ENCODE data around the gene PSME1. TPM values are rescaled to one million over a fixed set of nuclear protein-coding genes. Genes with fewer than 3 reads are reported as not detected.
A peak's percentile ranks its signal among the peaks of the same experiment; 100 is the strongest.

Gene PSME1
- polyA plus RNA-seq (ENCODE audit: insufficient read length) = 110 TPM

- peak; percentile 43 for DNase-seq (ENCODE audit: low read depth)
Measured at GRCh38 chr14:24135834-24136683, at the start of gene PSME1. Gene PSME1, plus strand, starts transcription at chr14:24136194. Its CDS starts 69 bp downstream, at chr14:24136263.

GRCh38 chr14:24087004-24087403 is 49.0 kb upstream of the PSME1 start:
- DNase-seq (ENCODE audit: low read depth) = no peak

- no peak for DNase-seq (ENCODE audit: low read depth)
Measured at GRCh38 chr14:24088095-24088494, 47.9 kb upstream of the PSME1 start.

GRCh38 chr14:24089890-24090289 is 46.1 kb upstream of the PSME1 start:
- DNase-seq (ENCODE audit: low read depth) = no peak

GRCh38 chr14:24092110-24092504 is 43.9 kb upstream of the PSME1 start:
- no peak for DNase-seq (ENCODE audit: low read depth)

- no peak for DNase-seq (ENCODE audit: low read depth)
Measured at GRCh38 chr14:24092505-24093206, 43.3 kb upstream of the PSME1 start.

GRCh38 chr14:24093207-24093900 is 42.6 kb upstream of the PSME1 start:
- DNase-seq (ENCODE audit: low read depth) = no peak

GRCh38 chr14:24093901-24094840 is 41.8 kb upstream of the PSME1 start, which contains the start of gene PCK2:
Gene PCK2, plus strand, starts transcription at chr14:24094311. Its CDS starts 95 bp downstream, at chr14:24094406.
- DNase-seq (ENCODE audit: low read depth) = no peak

- DNase-seq (ENCODE audit: low read depth) = no peak
Measured at GRCh38 chr14:24094841-24095270, 41.1 kb upstream of the PSME1 start.

GRCh38 chr14:24095271-24096068 is 40.5 kb upstream of the PSME1 start:
- no peak for DNase-seq (ENCODE audit: low read depth)

GRCh38 chr14:24096545-24097181 is 39.3 kb upstream of the PSME1 start:
- no peak for DNase-seq (ENCODE audit: low read depth)

- no peak for DNase-seq (ENCODE audit: low read depth)
Measured at GRCh38 chr14:24098229-24098926, 37.6 kb upstream of the PSME1 start.

- DNase-seq (ENCODE audit: low read depth) = no peak
Measured at GRCh38 chr14:24098927-24099813, 36.8 kb upstream of the PSME1 start.

- DNase-seq (ENCODE audit: low read depth) = no peak
Measured at GRCh38 chr14:24100197-24100981, 35.6 kb upstream of the PSME1 start.

- DNase-seq (ENCODE audit: low read depth) = no peak
Measured at GRCh38 chr14:24100982-24101494, 35.0 kb upstream of the PSME1 start.

GRCh38 chr14:24102357-24103048 is 33.5 kb upstream of the PSME1 start:
- DNase-seq (ENCODE audit: low read depth) = no peak
